ENCODE data around the gene CEP152.

Gene CEP152

DNA sequence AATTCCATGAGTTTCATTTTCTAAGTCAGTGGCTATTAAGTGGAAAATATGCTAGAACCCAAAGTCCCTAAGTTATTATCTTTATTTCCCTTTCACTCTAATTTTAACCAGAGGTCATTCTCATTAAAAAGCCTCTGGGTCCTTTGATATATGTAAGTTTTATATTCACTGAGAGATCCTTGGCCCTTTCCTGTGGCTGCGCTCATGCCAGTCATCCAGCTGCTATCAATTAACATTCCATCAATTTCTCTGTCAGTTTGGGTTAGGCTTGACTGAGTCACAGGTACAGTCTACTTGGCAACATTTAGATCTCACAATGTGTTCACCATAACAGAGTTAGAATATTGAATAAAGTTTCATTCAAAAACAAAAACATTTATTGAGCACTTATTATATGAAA is 107.3 kb downstream of the CEP152 start:
- Histone ChIP-seq H3K27ac (ENCODE audit: extremely low read depth, low read depth, low read length) (no peak overlapping the region), H3K36me3 (ENCODE audit: control insufficient read depth in 2 of 2, insufficient read depth in 1 of 2, low read length in 2 of 2) (no peaks in the 10 kb centered on the region), H3K4me3 (ENCODE audit: low read depth, low read length) (no peak overlapping the region), H3K4me1 (ENCODE audit: control insufficient read depth, insufficient read depth, low read length) (no peaks in the 10 kb centered on the region), H3K9me3 (ENCODE audit: control insufficient read depth, insufficient read depth, low read depth, low read length) (no peaks in the 10 kb centered on the region)
- POLR2A ChIA-PET = no interaction called here
- CTCF ChIA-PET = no interaction called here
- no peak for TF ChIP-seq ZNF391 (tag by site-specific recombination; IDR thresholded peaks at IDR 0.05; ENCODE audit: borderline replicate concordance, low read depth)
- no peak for TF ChIP-seq TCF7L2 (IDR thresholded peaks at IDR 0.05; ENCODE audit: borderline replicate concordance, low read depth, low read length)
- no peak for TF ChIP-seq ZNF404 (tag by site-specific recombination; IDR thresholded peaks at IDR 0.05)
- TF ChIP-seq ZIC2 (tag by site-specific recombination; IDR thresholded peaks at IDR 0.05) = no peak
- TF ChIP-seq ZXDB (tag by site-specific recombination; IDR thresholded peaks at IDR 0.05) = no peak
- TF ChIP-seq ZNF658 (tag by site-specific recombination; IDR thresholded peaks at IDR 0.05) = no peak
- TF ChIP-seq, protein P1, sequence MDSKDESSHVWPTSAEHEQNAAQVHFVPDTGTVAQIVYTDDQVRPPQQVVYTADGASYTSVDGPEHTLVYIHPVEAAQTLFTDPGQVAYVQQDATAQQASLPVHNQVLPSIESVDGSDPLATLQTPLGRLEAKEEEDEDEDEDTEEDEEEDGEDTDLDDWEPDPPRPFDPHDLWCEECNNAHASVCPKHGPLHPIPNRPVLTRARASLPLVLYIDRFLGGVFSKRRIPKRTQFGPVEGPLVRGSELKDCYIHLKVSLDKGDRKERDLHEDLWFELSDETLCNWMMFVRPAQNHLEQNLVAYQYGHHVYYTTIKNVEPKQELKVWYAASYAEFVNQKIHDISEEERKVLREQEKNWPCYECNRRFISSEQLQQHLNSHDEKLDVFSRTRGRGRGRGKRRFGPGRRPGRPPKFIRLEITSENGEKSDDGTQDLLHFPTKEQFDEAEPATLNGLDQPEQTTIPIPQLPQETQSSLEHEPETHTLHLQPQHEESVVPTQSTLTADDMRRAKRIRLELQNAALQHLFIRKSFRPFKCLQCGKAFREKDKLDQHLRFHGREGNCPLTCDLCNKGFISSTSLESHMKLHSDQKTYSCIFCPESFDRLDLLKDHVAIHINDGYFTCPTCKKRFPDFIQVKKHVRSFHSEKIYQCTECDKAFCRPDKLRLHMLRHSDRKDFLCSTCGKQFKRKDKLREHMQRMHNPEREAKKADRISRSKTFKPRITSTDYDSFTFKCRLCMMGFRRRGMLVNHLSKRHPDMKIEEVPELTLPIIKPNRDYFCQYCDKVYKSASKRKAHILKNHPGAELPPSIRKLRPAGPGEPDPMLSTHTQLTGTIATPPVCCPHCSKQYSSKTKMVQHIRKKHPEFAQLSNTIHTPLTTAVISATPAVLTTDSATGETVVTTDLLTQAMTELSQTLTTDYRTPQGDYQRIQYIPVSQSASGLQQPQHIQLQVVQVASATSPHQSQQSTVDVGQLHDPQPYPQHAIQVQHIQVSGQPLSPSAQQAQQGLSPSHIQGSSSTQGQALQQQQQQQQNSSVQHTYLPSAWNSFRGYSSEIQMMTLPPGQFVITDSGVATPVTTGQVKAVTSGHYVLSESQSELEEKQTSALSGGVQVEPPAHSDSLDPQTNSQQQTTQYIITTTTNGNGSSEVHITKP (tag by site-specific recombination; IDR thresholded peaks at IDR 0.05) = no peak
- no peak for TF ChIP-seq ZNF266 (tag by site-specific recombination; IDR thresholded peaks at IDR 0.05; ENCODE audit: low read depth)
- TF ChIP-seq ZNF514 (tag by site-specific recombination; IDR thresholded peaks at IDR 0.05) = no peak
- no peak for TF ChIP-seq ZNF544 (tag by site-specific recombination; IDR thresholded peaks at IDR 0.05)
- TF ChIP-seq SCRT1 (tag by site-specific recombination; IDR thresholded peaks at IDR 0.05; ENCODE audit: borderline replicate concordance) = no peak
- TF ChIP-seq, protein P2, sequence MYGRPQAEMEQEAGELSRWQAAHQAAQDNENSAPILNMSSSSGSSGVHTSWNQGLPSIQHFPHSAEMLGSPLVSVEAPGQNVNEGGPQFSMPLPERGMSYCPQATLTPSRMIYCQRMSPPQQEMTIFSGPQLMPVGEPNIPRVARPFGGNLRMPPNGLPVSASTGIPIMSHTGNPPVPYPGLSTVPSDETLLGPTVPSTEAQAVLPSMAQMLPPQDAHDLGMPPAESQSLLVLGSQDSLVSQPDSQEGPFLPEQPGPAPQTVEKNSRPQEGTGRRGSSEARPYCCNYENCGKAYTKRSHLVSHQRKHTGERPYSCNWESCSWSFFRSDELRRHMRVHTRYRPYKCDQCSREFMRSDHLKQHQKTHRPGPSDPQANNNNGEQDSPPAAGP (tag by site-specific recombination; IDR thresholded peaks at IDR 0.05) = no peak
- no peak for TF ChIP-seq BCL11B (tag by site-specific recombination; IDR thresholded peaks at IDR 0.05; ENCODE audit: low read depth)
- TF ChIP-seq ZNF23 (tag by site-specific recombination; IDR thresholded peaks at IDR 0.05; ENCODE audit: borderline replicate concordance) = no peak
- no peak for TF ChIP-seq ZBTB7A (tag by site-specific recombination; IDR thresholded peaks at IDR 0.05; ENCODE audit: low read depth)

DNA sequence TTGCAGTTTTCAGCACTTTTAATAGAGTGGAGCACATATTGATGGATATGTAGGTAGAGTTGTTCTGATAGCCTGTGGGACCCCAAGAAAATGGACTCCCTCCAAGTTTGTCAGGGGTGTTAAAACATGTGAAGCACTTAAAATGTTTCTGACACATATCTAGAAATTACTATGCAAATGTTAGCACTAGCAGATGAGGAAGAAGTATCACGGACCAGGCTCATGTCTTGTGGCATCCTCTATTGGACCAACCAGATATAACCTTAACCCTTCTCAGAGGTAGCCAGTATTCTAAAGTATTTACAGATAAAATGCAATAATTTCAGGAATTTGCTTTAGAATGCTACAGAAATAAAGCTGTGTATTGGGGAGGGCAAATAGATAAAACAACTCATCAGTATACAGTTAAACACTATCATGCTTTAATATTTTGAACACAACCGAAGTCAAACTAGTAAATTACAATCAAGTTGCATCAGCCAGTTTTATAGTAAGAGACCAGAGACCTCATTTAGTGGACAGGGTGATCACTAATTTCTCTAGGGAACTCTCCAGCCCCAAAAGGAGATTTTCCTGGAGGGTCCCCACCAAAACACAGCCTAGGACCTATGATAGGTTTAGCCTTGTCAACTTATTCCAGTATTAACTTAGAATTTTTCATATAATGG is 108.2 kb downstream of the CEP152 start:
- no peaks in the 10 kb centered on the region for H3K4me1 ChIP-seq (ENCODE audit: control insufficient read depth, insufficient read depth, low read length)
- no peak overlapping the region for H3K4me3 ChIP-seq (ENCODE audit: low read depth, low read length)
- TF ChIP-seq ZNF76 (tag by site-specific recombination; IDR thresholded peaks at IDR 0.05; ENCODE audit: borderline replicate concordance, low read depth) (no peak), ZNF23 (tag by site-specific recombination; IDR thresholded peaks at IDR 0.05; ENCODE audit: borderline replicate concordance) (no peak), ZNF621 (tag by site-specific recombination; IDR thresholded peaks at IDR 0.05) (no peak), SETDB1 (IDR thresholded peaks at IDR 0.05; ENCODE audit: insufficient read length, low read length) (no peak), ZNF350 (tag by site-specific recombination; IDR thresholded peaks at IDR 0.05) (no peak), ZNF184 (tag by site-specific recombination; IDR thresholded peaks at IDR 0.05) (no peak)
- TF ChIP-seq, protein P3, sequence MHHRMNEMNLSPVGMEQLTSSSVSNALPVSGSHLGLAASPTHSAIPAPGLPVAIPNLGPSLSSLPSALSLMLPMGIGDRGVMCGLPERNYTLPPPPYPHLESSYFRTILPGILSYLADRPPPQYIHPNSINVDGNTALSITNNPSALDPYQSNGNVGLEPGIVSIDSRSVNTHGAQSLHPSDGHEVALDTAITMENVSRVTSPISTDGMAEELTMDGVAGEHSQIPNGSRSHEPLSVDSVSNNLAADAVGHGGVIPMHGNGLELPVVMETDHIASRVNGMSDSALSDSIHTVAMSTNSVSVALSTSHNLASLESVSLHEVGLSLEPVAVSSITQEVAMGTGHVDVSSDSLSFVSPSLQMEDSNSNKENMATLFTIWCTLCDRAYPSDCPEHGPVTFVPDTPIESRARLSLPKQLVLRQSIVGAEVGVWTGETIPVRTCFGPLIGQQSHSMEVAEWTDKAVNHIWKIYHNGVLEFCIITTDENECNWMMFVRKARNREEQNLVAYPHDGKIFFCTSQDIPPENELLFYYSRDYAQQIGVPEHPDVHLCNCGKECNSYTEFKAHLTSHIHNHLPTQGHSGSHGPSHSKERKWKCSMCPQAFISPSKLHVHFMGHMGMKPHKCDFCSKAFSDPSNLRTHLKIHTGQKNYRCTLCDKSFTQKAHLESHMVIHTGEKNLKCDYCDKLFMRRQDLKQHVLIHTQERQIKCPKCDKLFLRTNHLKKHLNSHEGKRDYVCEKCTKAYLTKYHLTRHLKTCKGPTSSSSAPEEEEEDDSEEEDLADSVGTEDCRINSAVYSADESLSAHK (tag by site-specific recombination; IDR thresholded peaks at IDR 0.05) = no peak
- no peaks in the 10 kb centered on the region for H3K36me3 ChIP-seq (ENCODE audit: control insufficient read depth in 2 of 2, insufficient read depth in 1 of 2, low read length in 2 of 2)
- ChIA-PET CTCF (interaction anchor here (0.7 kb wide), 1 partner anchor 9 kb away, joined by 3 read pairs; no protein-coding TSS in a partner anchor), POLR2A (no interaction called here)
- no peaks in the 10 kb centered on the region for H3K9me3 ChIP-seq (ENCODE audit: control insufficient read depth, insufficient read depth, low read depth, low read length)
- H3K27ac ChIP-seq (ENCODE audit: extremely low read depth, low read depth, low read length) = no peak overlapping the region

Measured in HEK293 (cell line).